ENCODE data around the gene NMRK1. TPM values are rescaled to one million over a fixed set of nuclear protein-coding genes. Genes with fewer than 3 reads are reported as not detected.

Gene NMRK1
- total RNA-seq, 1 donor from 2014 or later, result 7.9 TPM

- no peaks in the 10 kb centered on the region for H3K27me3 Mint-ChIP-seq (ENCODE audit: low read depth)
- H3K36me3 Mint-ChIP-seq, result peaks cover 4% of the 10 kb centered on the region
- no peak overlapping the region for H3K4me3 Mint-ChIP-seq
- TF ChIP-seq CTCF (IDR thresholded peaks at IDR 0.05; ENCODE audit: unreplicated experiment), result no peak
- peaks cover 6% of the 10 kb centered on the region for H3K4me1 Mint-ChIP-seq
- H3K27ac Mint-ChIP-seq, result peak overlapping the region; percentile 53
- DNase-seq (ENCODE audit: low spot score in 2 of 2, unreplicated experiment in 2 of 2), result no peak
- no peaks in the 10 kb centered on the region for H3K9me3 Mint-ChIP-seq
Measured at GRCh38 chr9:75130621-75131230, 42.8 kb upstream of the NMRK1 start.

- H3K9me3 Mint-ChIP-seq, result no peaks in the 10 kb centered on the region
- peaks cover 4% of the 10 kb centered on the region for H3K36me3 Mint-ChIP-seq
- DNase-seq (ENCODE audit: low spot score in 2 of 2, unreplicated experiment in 2 of 2), result no peak
- H3K4me1 Mint-ChIP-seq, result peaks cover 6% of the 10 kb centered on the region
- no peak for TF ChIP-seq CTCF (IDR thresholded peaks at IDR 0.05; ENCODE audit: unreplicated experiment)
- no peaks in the 10 kb centered on the region for H3K27me3 Mint-ChIP-seq (ENCODE audit: low read depth)
- H3K27ac Mint-ChIP-seq, result no peak overlapping the region
- no peak overlapping the region for H3K4me3 Mint-ChIP-seq
Measured at GRCh38 chr9:75130172-75130571, 42.2 kb upstream of the NMRK1 start.

- no peak overlapping the region for H3K27ac Mint-ChIP-seq
- no peak for TF ChIP-seq CTCF (IDR thresholded peaks at IDR 0.05; ENCODE audit: unreplicated experiment)
- no peak for DNase-seq (ENCODE audit: low spot score in 2 of 2, unreplicated experiment in 2 of 2)
- H3K27me3 Mint-ChIP-seq (ENCODE audit: low read depth), result no peaks in the 10 kb centered on the region
- peaks cover 4% of the 10 kb centered on the region for H3K36me3 Mint-ChIP-seq
- H3K4me1 Mint-ChIP-seq, result peaks cover 6% of the 10 kb centered on the region
- no peak overlapping the region for H3K4me3 Mint-ChIP-seq
- no peaks in the 10 kb centered on the region for H3K9me3 Mint-ChIP-seq
Measured at GRCh38 chr9:75128535-75128934, 40.6 kb upstream of the NMRK1 start.

- Mint-ChIP-seq H3K27ac (no peak overlapping the region), H3K4me3 (no peak overlapping the region), H3K36me3 (peaks cover 10% of the 10 kb centered on the region), H3K9me3 (no peaks in the 10 kb centered on the region), H3K27me3 (ENCODE audit: low read depth) (no peaks in the 10 kb centered on the region), H3K4me1 (no peaks in the 10 kb centered on the region)
- DNase-seq (ENCODE audit: low spot score in 2 of 2, unreplicated experiment in 2 of 2), result no peak
- TF ChIP-seq CTCF (IDR thresholded peaks at IDR 0.05; ENCODE audit: unreplicated experiment), result no peak
Measured at GRCh38 chr9:75123696-75124095, 35.7 kb upstream of the NMRK1 start.

- Mint-ChIP-seq H3K9me3 (peaks cover 7% of the 10 kb centered on the region), H3K4me3 (no peak overlapping the region), H3K4me1 (no peaks in the 10 kb centered on the region), H3K36me3 (peaks cover 20% of the 10 kb centered on the region), H3K27ac (no peak overlapping the region), H3K27me3 (ENCODE audit: low read depth) (no peaks in the 10 kb centered on the region)
- TF ChIP-seq CTCF (IDR thresholded peaks at IDR 0.05; ENCODE audit: unreplicated experiment), result no peak
- no peak for DNase-seq (ENCODE audit: low spot score in 2 of 2, unreplicated experiment in 2 of 2)
Measured at GRCh38 chr9:75121914-75122558, 34.1 kb upstream of the NMRK1 start.
